ENCODE measurements around the gene KAZN.

Gene KAZN

DNA sequence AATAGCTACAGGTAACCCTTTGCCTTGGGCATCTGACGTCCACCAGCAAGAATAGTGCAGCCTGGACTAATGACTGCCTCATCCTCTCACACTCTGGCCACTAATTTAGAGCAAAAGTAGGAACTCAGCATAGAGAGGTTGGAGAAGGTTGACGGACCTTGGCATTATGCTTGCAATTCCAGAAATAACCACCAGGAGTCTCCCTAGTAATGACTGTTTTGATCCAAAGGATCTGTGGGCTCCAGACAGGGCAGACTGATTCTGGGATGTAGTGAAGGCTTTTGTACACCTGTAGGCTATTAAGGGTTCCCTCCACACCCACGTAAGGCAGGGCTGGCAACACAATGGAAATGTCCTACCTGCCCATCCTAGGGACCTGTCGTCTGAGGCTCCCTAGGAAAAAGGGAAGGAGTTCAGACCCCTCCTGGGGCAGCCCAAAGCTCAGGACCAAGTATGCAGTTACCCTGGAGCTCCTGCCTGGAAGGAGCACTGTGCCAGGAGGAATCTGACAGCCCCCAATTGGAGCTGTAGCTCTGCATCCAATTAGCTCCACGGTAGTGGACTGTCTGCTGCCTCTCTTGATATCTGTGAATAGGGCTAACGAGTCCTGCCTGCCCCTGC lies 464.1 kb downstream of the KAZN start:
- DNase-seq (ENCODE audit: low spot score) = no peak

DNA sequence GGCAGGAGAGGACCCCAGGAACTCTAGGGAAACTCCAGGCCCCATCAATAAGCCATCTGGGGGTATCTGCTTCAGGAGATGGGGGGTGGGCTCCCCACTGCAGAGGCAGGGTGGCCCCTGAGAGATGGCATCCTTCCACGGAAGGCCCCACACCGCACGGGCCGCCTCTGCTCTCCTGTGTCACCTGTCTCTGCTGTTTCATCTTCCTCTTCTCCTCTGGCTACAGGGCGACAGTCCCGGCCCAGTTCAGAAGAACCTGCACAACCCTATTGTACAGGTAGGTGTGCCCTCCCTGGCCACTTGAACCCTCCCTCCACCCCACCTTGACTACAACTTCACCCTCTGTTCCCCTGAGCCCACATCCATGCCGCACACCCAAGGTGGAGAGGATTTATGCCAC lies 464.9 kb downstream of the KAZN start:
- DNase-seq (ENCODE audit: low spot score) = no peak

DNA sequence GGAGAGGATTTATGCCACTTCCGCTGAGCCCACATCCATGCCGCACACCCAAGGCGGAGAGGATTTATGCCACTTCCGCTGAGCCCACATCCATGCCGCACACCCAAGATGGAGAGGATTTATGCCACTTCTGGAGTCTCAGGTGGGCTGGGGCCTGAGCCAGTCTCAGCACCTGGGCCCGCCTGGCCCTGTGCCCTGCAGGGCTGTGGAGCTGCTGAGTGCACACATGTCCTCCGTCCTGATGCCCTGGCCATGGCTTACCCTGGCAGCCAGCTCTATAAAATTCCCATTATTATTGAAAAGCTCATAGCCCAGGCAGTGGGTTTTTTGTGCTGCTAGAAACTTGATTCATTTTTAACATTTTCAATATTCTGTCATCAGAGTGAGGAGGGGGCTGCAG lies 465.3 kb downstream of the KAZN start:
- DNase-seq (ENCODE audit: low spot score) = no peak

DNA sequence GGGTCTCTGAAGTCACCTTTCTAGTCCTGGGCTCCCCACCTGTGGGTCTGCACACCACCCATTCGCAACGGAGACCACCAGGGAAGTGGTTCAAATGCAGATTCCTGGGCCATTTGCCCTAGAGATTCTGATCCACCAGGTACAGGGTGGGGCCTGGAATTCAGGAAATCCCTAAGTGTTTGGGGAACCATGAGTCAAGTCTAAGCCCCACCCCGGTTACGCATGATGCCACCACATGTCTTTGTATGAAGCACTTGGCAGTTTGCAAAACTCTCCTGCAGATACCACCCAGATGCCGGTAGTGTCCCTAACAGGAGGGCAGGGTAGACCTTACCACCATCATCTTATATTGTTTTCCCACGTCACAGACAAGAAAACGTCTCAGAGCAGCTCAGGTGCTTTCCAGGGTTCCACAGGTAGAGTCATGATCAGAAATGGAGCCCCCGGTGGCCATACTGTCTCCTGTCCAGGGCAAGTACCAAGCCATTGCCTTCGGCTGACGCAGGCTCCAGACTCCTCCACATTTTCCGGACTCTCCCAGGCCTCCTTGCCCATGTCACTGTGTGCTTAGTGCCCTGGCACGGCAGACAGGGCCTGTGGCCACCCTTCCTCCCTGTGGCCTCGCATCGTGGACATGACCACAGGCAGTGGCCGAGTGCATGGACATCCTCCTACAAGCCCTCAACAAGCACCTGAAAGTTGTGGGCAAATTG lies 465.9 kb downstream of the KAZN start:
- DNase-seq (ENCODE audit: low spot score) = no peak

DNA sequence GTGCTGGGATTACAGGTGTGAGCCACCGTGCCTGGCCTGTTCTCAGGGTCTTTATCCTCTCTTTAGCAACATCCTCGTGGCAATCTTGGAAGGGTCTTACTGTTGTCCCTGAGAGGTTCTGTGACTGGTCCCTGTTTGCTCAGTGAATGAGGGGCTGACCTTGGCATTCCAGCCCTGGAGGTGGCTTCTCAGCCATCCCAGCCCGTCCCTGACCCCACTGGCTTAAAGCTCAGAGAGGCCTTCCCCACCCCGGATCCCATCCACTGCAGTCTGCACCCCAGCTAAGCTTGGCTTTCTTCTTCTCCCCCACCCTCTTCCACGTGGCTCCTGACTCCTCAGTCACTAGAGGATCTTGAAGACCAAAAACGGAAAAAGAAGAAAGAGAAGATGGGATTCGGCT lies 466.8 kb downstream of the KAZN start:
- no peak for DNase-seq (ENCODE audit: low spot score)

DNA sequence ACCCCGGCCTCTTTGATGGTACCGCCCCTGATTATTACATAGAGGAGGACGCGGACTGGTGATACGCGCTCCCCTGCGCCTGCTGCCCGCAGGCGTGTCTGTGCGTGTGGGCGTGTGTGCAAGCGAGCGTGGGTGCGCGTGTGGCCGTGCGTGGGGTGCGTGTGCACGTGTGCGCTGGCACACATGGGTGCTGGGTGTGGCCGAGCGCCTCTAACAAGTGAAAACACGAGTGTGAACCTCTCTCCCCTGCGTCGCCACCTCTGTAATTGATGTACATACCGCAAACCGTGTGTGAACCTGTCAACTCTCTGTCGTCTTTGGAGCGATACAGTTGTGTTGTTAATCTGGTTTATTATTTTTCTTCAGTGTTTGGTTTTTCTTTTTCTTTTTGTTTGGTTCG lies 467.3 kb downstream of the KAZN start:
- no peak for DNase-seq (ENCODE audit: low spot score)

DNA sequence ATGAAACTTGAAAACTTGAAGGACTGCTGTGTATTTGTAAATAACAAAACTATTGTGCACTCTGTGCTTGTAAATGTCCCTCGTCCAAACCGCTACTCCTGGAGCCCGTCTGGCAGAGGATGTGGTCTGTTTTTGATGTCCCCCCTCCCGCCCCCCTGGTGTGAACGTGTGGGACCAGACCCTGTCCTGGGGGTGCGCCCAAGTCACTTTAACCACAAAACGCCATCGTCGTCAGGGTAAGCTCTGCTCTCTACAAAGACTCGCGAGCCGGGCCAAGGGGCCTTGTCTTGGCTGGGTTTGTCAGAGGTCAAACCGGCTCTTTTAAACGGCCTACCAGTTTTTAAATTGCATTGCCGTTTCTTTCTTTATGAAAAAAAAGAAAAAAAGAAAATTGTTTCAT lies 467.7 kb downstream of the KAZN start:
- DNase-seq (ENCODE audit: low spot score) = no peak

DNA sequence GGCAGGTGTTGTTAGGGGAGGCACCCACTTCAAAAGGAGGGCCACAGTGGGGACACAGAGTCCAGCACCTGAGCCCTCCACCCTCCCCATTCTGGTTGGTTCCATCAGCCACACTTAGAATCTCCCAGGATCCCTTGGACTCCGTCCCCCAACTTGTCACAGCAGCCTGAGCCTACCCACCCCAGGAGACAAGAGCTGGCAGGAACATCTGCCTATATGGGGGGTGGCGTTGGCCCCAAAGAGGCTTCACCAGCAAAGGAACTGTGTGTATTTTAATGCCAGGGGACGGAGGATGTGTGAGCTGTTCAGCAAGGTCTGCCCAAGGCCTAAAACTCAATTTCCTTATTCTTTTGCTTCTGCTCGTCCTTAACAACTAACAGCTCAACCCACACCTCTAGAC lies 468.7 kb downstream of the KAZN start:
- no peak for DNase-seq (ENCODE audit: low spot score)

DNA sequence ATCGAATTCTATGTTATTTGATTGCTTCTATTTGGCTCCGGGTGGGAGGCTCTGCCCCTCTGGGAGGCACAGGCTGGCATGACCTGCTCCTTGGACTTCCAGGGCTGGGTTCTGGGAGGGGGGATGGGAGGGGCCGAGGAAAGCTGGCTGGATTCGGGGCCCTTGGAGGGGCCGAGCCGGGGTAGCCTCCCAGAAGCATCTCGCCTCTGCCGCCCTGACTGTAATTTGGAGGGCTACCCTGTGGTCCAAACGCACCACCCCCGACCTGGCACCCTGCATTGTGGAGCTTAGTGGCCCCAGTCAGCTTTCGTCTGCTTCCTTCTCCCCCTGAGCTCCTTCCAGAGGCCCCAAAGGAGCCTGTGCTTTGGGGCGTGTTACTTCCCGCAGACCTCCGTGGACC lies 469.7 kb downstream of the KAZN start:
- DNase-seq (ENCODE audit: low spot score) = no peak

DNA sequence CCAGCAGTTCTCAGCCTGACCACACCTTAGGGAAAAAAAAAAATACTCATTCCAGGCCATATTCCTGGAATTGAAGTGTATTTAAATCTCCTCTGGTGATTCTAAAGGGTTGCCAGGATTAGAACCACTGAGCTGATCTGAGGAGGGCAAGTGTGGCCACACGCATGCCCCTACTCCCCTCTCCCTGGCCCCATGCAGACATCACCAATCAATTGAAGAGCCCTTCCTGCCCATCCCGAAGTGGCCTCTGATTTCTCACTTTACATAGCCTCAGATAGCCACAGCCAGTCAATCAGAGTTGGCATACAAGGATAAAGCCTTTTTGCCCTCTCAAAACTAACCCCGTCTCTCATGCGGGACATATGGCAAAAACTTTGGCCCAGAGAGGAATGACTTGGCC lies 470.5 kb downstream of the KAZN start:
- DNase-seq (ENCODE audit: low spot score) = no peak

DNA sequence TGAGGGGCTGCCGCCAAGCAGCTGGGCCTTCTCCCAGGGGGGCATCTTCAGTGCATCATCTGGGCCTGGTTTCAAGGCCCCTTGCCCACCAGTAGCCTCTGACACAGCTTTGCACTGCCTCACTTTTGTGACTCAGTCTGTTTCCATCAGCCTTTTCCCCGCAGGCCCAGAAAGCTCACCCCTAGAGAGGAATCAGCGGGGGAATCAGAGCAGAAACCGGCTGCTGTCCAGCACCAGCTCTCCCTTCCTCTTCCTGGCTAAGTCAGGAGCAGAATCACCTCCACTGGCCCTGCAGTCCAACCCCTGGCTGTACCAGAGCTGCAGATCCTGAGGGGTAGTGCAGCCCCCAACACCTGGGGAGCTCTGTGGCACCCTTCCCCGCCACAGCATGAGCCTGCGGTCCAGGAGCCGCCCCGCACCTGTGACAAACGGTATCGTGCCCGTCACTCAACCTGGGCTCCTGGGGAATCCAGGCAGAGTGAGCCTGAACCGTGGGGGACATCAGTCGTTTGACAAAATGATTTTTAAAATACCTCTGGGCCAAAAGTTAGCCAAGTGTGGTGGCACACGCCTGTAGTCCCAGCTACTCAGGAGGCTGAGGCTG lies 471.8 kb downstream of the KAZN start:
- DNase-seq (ENCODE audit: low spot score) = no peak

DNA sequence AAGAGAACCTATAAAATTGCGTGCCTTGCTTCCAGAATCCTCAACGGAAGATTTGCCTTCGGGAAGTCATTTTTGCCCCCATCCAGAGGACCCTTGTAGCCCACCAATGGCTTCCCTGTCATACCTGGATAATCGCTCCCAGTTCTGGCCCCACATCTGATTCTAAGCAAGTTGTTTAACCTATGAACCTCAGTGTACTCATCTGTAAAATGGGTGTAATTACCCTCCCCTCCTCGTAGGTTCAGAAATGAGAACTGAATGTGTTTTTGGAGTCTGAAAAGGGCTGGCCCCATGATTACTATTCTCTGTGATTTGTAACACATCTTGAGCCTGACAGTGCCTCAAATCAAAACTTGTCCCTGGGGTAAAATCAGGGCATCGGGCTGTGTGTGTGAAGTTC lies 473.5 kb downstream of the KAZN start:
- no peak for DNase-seq (ENCODE audit: low spot score)

DNA sequence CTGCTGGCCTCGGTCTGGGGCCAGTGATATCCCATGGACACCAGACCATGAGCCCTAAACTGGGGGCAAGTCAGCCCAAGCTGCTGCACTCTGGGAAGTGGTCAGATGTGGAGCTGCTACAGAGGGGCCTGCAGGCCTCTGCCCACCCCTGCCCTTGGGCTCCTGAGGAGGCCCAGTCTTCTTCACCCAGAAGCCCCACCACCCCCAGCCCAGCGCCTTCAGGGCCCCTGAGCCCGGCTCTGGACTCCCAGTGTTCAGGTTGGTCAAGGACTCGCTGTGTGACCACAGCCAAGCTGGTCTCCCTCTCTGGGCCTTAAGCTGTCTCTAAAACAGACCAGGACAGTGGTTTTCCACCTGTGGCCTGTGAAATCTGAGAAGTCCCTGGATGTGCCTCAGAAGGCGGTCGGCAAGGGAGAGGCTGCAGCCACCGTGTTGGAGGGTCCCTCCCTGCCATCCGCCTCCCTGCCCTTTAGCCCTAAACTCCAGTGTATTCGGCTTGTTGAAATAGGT lies 475.4 kb downstream of the KAZN start:
- no peak for DNase-seq (ENCODE audit: low spot score)

DNA sequence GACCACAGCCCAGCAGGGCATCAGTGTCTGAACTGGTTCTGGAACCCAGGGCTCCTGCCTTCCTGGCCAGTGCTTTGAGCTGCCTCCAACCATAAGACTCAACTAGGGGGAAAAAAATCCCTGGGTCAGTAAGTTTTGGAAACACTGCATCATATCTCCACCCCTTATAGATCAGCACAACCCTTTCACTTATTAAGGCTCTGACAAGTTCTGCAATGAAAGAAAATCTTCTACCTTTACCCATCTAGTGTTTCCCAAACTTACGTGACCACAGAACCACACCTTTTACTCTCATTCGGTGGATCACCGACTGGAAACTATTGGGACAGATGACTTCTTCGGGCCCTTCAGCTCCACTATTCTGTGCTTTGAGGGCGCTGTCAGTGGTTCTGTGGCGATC lies 476.7 kb downstream of the KAZN start:
- no peak for DNase-seq (ENCODE audit: low spot score)

DNA sequence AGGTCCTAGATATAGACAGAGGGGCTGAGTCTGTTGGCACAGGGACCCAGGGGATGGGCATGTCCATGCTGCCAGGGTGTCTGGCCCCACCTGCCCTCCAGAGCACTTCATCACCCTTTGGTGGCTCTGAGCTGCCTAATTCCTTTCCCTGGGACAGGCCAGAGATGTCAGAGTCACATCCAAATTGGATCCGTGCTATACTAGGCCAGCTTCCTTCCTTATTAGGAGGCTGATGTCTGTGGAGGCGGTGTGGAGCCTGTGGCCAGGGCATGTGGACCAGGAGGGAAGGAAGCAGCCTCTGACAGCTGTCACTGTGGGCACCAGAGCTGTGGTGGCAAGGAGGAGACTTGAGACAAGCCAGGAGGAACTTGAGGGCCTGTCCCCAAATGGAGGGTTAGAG lies 477.3 kb downstream of the KAZN start:
- no peak for DNase-seq (ENCODE audit: low spot score)

DNA sequence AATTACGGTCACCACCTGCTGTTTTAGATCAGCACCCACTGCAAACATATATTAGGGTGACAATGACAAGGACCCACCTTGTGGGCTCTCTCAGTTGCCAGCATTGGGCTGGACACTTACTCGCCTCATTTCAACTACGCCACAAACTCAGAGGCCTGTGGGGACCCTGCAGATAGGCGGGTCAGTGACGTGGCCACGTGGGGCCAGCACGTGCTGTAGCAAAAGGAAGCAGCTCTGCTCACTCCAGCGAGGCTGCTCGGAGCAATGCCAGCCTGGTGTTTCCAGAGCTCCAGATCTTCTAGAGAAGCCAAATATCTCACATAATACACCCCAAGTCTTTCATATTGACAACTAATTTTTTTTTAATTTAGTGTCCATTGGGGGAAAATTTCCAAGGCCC lies 478.3 kb downstream of the KAZN start:
- DNase-seq (ENCODE audit: low spot score) = no peak

DNA sequence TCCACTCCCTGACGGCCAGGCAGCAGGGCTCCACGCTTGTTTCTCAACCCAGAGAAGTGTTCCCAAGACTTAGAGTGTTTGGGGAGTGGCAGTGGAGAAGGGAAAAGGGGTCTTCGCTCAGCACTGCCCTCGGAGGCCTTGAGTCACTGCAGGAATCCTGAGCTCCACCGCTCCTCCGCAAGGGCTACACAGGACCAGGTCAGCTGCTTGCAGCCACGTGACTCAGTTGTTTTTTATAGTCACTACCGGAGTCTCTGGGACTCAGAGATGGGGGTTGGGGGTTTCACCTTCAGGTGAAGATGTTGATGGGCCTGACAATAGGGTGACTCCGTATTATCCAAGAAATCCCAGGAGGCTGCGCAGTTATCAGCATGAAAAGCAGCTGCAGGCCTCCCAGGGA lies 478.9 kb downstream of the KAZN start:
- DNase-seq (ENCODE audit: low spot score) = no peak

DNA sequence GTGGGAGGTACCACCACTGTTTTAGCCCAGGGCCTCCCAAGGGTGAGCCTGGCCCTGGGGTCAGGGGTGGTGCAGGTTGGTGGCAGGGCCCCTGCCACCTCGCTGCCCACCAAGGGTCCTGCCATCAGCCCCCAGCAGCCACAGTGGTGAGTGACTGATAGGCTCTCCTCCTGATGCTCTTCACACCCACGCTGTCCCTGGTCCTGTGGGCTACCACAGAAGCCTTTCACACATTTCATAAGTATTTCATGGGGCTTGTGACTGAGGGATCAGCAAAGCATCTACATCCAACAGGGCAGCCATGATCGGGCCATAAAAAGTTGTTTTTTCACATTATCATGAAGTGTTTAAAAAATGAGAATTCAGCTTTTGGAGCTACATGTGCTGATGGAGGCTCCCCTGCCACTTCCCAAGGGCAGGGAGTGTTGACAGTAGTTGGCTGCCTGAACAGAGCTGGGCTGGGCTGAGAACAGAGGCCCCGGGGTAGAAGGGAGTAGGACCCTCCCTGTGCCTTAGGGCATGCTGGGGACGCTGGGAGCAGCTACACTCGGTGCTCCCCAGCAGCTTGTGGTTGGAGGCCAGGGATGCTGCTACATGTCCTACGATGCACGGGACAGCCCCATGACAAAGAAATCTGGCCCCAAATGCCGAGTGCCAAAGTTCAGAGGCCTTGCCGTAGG lies 482.0 kb downstream of the KAZN start:
- no peak for DNase-seq (ENCODE audit: low spot score)

DNA sequence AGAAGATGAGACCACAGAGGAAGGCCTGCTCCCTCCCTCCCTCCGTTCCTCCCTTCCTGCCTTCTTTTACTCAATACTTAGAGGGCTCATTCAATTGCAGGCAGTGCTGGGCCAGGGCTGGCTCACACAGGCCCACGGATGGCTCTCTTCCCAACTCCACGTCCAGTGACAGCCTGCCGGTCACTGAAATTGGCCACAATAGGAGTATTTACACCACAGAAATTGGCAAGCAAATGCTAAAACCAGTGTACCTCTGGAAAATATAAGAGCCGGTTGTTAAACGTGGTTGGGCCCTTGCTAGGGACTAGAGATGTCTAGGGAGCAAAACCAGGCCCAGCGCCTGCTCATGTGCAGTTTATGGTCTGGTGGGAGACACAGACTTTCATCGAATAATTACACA lies 482.6 kb downstream of the KAZN start:
- DNase-seq (ENCODE audit: low spot score) = no peak

DNA sequence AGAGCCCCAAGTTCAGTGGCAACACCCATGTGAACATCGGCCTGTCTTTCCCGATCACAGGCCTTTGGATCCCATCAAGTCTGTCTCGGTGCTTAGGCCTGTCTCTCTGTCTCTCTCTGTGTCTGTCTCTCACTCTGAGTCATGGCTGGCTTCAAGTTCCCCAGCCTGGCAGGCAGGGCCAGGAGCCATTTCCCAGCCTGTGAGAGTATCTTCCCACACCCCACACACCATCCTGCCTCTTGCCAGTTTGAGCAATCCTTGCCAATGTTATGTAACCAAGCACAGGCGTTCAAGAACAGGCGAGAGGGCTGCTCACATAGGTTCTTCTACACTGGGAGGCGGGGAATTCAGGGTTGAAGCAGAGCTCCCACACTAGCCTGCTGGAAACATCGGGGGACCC lies 485.1 kb downstream of the KAZN start:
- no peak for DNase-seq (ENCODE audit: low spot score)

DNA sequence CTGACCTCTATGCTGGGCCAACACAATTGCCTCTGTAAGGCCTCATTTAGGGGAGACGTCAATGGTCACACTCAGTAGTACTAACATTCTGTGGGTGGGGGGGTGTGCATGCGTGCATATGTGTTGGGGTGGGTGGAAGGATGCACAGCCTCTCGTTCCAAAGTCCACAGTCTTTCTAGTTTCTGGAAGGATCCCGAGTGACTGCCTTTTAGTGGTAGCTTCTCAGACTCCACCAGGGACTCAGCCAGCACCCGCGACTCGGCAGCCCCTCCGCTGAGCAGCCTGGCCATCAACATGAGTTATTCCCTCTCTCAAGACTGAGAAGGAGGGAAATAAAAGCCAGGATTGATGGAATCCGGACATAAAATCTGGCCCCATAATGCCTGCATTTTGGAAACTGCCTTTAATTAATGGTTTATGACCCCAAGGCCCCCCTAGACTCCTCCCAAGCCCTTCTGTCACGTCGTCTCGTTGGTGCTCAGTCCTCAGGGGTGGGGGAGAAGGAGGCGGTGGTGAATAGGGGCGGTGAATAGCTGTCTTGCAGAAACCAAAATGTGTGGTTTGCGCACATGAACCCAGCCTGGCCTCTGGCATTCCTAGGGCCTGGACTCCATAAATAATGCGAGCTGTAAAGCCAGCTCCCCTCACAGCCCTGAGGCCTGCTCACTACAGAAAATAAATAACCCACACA lies 489.9 kb downstream of the KAZN start:
- no peak for DNase-seq (ENCODE audit: low spot score)

DNA sequence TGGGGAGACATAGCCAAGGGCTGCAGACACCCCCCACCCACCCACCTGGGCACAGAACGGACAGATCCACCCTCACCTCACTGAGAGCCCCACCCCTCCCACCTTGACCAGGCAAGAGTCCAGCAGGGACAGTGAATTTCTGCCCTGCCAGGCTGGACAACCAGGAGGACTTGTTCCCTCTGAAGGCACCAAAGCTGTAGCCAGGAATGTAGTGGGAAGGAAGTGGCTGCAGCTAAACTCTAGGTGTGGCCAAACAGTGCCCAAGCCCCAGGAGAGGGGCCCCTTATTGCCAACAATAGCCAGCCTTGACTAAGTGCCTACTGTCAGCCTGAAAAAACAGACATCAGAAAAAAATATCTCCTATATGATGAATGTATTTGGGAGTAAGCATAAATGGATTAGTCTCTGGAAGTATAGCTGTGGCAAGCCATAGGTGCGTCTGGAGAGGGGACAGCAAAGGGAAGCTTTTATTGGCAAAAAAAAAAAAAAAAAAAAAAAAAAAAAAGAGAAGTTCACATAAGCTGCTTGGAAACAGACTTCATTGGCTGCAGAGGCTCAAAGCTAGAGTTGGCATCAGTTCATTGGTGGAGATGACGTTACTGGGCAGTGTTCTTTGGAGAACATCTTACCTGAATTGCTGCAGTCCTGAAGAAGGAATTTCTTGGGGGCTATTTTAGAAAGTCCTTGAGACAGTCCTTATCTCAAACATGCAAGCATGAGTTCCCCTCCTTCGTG lies 490.9 kb downstream of the KAZN start:
- no peak for DNase-seq (ENCODE audit: low spot score)
